Esophagus squamous epithelium (tissue), 4 donors: Measurements from ENCODE around the gene NMRAL1.

Source experiments
- CTCF ChIP-seq, 6 experiments: fragments of 450-650 bp in 4 of 6; fragments of 200-600 bp in 2 of 6; sonication (generic) in 2 of 6; IDR thresholded peaks; one replicate each; pipeline ENCODE4 v1.5.1; 2016 to 2019; ENCODE audit warnings: antibody characterized with exemption in 6 of 6, mild to moderate bottlenecking in 4 of 6, moderate library complexity in 4 of 6
- POLR2A ChIP-seq, 4 donors: fragments of 450-650 bp; IDR thresholded peaks; one replicate each; pipeline ENCODE4 v1.6.1; 2017; ENCODE audit warnings: antibody characterized with exemption in 4 of 4, mild to moderate bottlenecking in 4 of 4, moderate library complexity in 3 of 4

DNA sequence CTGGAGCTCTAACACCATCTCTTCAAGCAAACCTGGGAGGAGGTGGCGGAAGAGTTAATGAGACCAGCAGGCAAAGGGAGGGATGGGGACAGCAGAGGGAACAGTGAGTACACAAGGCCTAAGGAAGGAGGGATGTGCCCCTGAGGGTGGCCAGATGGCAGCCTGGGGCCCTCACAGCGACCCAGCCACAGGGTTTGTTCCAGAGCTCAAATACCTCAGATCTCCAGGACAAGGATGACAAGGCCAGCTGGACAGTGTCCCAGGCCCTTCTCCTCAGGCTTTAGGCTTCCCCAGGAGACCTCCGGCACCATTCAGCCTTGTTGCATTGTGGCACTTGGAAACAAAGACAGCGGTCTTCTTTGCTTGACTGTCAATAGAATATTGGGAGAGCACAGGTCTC is 49.3 kb upstream of the NMRAL1 start:
- TF ChIP-seq CTCF (IDR thresholded peaks at IDR 0.05): no peak
- no peak for TF ChIP-seq POLR2A (IDR thresholded peaks at IDR 0.05)
